GM10266 (cell line): Measurements from ENCODE around the gene ANGPTL4.
A peak's percentile ranks its signal among the peaks of the same experiment; 100 is the strongest.
"Not testable (repeated sequence)": the region's sequence is repeated elsewhere in the genome, so short reads cannot be mapped to it uniquely, and the experiment has no call there.

ENCODE experiments used
- DNase-seq: peaks from one replicate; pipeline ENCODE4 v3.0.0; 2012; ENCODE audit errors: extremely low spot score
- TF ChIP-seq, protein P1 (sequence below): IDR thresholded peaks from 2 replicates; pipeline ENCODE4 v1.5.1; 2012; ENCODE audit warnings: mild to moderate bottlenecking, low read depth; ENCODE audit not compliant: control insufficient read depth, insufficient read depth; ENCODE audit errors: missing control alignments

The ANGPTL4 gene

DNA sequence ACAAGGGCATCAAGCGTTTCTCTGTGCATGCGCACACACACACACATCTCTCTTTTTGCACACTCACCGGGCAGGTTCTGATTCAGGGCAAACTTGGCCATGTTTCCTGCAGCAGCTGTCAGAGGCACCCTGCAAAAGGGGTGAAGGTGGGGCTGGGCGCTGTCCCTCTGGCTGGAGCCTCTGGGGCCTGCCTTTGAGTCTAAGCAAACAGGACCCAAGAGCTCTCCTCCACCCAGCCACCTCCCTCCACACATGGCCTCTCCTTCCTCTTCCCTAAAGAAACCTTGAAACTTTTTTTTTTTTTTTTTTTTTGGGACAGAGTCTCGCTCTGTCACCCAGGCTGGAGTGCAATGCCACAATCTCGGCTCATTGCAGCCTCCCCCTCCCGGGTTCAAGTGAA is 26.2 kb upstream of the ANGPTL4 start:
- no peak for DNase-seq
- TF ChIP-seq, protein P1, sequence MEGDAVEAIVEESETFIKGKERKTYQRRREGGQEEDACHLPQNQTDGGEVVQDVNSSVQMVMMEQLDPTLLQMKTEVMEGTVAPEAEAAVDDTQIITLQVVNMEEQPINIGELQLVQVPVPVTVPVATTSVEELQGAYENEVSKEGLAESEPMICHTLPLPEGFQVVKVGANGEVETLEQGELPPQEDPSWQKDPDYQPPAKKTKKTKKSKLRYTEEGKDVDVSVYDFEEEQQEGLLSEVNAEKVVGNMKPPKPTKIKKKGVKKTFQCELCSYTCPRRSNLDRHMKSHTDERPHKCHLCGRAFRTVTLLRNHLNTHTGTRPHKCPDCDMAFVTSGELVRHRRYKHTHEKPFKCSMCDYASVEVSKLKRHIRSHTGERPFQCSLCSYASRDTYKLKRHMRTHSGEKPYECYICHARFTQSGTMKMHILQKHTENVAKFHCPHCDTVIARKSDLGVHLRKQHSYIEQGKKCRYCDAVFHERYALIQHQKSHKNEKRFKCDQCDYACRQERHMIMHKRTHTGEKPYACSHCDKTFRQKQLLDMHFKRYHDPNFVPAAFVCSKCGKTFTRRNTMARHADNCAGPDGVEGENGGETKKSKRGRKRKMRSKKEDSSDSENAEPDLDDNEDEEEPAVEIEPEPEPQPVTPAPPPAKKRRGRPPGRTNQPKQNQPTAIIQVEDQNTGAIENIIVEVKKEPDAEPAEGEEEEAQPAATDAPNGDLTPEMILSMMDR: no peak

DNA sequence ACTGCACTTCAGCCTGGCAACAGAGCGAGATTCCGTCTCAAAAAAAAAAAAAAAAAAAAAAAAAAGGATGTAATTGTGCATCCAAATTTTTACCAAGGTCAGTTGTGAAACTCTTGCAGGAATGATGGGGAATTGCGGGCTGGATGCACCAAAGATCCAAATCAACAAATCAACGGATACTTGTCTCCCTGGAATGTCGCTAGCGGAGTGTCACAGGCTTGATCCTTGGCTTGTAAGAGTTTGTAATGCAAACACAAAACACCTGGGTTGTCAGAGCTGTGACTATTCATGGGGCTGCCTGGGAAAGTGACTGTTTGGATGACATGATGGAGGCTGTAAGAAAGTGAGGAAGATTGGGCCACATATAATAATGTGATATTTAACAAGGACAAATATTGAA is 25.1 kb upstream of the ANGPTL4 start:
- TF ChIP-seq, protein P1: no peak
- peak; percentile 12 for DNase-seq

DNA sequence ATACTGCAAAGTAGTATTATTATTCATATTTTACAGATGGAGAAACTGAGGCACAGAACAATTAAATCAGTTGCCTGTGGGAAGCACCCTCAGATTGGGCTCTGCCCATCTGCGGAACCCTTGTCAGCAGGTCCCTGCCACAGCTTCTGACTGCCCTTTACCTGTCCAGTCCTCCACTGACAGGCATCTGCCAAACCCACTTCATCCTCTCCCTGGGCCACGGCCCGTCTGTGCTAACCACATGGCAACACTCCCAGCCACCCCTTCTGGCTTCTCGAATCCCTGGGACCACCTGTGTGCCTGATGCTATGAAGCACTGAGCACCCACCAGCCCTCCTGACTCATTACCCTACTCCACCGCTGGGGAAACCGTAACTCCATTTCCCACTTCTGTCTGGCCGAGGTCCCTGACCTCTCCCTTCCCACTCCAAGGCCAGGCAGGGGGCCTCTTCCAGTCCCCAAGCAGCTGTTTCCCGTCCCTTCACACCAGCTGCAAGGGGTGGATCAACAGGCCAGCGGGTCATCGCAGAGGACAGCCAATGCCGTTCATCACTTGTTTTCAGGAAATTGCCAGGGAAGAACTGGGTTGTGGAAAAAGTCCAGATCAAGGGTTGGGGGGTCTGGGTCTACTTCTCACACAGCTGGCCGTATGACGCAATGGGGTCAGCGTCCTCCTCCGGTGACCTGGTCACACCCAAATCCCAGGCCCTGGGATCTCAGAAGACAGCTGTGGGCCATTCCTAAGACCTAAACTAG is 23.4 kb upstream of the ANGPTL4 start:
- DNase-seq: peak; percentile 29
- TF ChIP-seq, protein P1: peak; percentile 6

DNA sequence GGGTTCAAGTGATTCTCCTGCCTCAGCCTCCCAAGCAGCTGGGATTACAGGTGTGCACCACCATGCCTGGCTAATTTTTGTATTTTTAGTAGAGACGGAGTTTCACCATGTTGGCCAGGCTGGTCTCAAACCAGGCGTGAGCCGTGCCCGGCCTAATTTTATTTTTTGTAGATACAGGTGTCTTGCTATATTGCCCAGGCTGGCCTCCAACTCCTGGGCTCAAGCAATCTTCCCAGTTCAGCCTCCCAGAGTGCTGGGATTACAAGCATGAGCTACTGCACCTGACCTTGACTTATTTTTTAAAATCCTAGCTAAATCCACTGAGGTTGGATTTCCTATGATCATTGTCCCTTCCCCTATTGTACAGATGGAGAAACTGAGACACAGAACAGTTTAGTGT is 22.5 kb upstream of the ANGPTL4 start:
- not testable (repeated sequence) for DNase-seq

DNA sequence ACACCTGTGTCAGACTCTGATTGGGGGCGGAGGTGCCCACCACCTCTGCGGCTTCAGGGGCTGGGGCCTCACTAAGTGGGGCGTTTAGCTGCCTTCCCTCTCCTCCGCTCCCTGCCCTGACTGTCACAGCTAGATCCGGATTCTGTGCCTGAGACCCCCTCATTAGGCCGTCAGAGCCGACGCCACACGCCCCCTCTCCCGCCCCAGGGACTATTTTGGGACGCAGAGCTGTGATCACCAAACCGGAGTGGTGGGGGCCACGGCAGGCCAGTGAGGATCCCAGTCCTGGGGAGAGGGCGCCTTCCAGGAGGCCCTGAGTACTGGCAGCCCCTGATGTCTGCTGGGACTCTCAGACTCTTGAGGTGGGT is 21.7 kb upstream of the ANGPTL4 start:
- TF ChIP-seq, protein P1: no peak
- no peak for DNase-seq

DNA sequence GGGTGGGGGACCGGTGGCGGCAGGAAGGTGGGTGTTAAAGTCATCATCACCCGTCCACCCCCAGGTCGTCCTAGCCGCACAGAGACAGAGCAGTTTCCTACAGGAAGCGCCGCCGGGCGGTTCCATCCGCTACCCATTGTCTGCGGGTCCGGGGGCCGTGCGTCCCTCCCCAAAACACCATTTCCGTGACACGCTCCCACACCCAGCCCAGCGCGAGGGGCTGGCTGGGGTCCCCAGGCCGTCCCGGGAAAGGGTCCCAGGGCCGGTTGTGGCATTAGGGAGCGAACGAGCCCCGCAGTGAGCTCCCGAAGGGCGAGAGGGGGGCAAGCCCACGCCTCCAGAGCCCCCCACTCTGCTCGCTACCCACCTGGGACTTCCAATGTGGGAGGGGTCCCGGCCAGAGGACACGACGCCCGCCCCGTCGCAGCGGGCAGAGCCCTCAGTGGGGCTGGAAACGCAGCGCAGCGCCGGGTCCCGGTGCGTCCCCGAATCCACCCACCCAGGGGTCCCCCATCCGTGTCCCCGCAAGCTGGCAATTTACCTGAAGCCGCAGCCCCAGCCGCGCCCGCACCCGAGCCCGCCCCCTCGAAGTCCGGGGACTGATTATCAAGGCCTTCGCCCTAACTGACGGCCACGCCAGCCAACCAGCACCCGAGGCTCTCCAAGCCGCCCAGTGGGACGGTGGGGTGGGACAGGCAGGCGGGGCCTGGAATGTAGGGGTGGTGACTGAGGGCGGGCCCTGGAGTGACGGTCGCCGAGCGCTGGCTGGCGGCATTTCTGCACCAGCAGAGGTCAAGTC is 21.1 kb upstream of the ANGPTL4 start, which contains the start of gene KANK3:
Gene KANK3, minus strand, starts transcription at position 579 of the 799 bp plus-strand sequence. CDS start 5,434 bp downstream, outside the sequence.
- DNase-seq: peak; percentile 99
- TF ChIP-seq, protein P1: no peak

DNA sequence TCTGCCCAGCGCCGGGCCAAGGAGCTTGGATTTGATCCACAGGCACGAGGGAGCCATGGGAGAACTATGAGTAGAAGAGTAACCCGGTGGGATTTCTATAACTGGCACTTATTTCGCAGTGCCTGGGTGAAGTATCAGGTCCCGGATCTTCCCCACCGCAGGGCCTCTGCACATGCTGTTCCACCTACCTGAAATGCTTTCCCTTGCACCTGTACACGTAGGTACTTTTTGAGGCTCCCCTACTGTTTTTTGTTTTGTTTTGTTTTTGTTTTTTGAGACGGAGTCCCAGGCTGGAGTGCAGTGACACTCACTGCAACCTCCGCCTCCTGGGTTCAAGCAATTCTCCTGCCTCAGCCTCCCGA is 20.5 kb upstream of the ANGPTL4 start:
- no peak for DNase-seq

DNA sequence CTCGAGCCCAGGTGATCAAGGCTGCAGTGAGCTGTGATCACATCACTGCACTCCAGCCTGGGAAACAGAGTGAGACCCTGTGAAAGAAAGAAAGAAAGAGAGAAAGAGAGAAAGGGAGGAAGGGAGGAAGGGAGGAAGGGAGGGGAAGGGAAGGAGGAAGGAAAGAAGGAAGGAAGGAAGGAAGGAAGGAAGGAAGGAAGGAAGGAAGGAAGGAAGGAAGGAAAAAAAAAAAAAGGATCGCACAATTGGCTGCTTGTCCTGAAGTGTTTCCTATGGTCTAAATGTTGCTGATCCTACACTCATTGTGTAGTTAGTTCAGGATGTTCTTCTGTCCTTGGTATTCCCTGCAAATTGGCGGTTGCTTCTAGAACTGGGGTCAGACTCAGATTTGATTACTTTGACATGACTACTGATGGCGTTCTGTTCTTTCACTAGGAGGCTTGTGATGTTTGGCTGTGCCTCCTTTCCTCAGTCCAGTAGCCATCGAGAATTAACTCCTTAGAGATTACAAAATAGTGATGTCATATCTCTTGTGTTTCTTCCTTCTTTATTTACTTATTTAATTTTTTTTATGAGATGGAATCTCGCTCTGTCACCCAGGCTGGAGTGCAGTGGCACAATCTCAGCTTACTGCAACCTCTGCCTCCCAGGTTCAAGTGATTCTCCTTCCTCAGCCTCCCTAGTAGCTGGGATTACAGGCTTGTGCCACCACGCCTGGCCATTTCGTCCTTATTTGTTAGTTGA is 14.2 kb upstream of the ANGPTL4 start:
- DNase-seq: peak; percentile 1

More for the DNA sequence above, 20.5 kb upstream of the ANGPTL4 start:
- TF ChIP-seq, protein P1: no peak
